C4-2B (cell line): ENCODE data around the gene ZBTB18.

Experiments used
- CTCF ChIP-seq: fragments of 450-650 bp; conservative IDR thresholded peaks from 2 replicates; pipeline ENCODE4 v1.5.1; 2017; ENCODE audit warnings: mild to moderate bottlenecking
- ZFX ChIP-seq: fragments of 450-650 bp; IDR thresholded peaks from 2 replicates; pipeline ENCODE4 v1.6.1; 2017

- TF ChIP-seq CTCF (no peak), ZFX (no peak)
Measured at GRCh38 chr1:244028701-244029100, 22.4 kb upstream of the ZBTB18 start.
